Adrenal gland (tissue), 12 donors: Measurements from ENCODE around the gene B3GNT2. TPM values are rescaled to one million over a fixed set of nuclear protein-coding genes. Genes with fewer than 3 reads are reported as not detected.

Experiments
- DNase-seq, 7 donors: peaks; one replicate each; pipeline ENCODE4 v3.0.0-alpha.2; 2019 to 2020
- H3K27ac ChIP-seq, 5 donors: fragments of 200-600 bp; sonication (generic) in 4 of 5; 1 replicate in 3 of 5; 2 replicates in 2 of 5; pipeline versions ENCODE4 v1.5.1 to v1.8.0; 2016 to 2020; ENCODE audit warnings: mild to moderate bottlenecking in 1 of 5
- H3K27me3 ChIP-seq: fragments of 200-600 bp; 2 replicates; pipeline ENCODE4 v1.8.0; 2021
- H3K36me3 ChIP-seq, 2 donors: fragments of 200-600 bp; replicated peaks in 1 of 2; 1 replicate in 1 of 2; 2 replicates in 1 of 2; pipeline versions ENCODE4 v1.5.1 to v1.8.0; 2018 to 2022
- H3K4me1 ChIP-seq, 2 donors: fragments of 200-600 bp; replicated peaks in 1 of 2; 1 replicate in 1 of 2; 2 replicates in 1 of 2; pipeline versions ENCODE4 v1.5.1 to v1.8.0; 2018 to 2021
- H3K4me3 ChIP-seq, 4 donors: fragments of 200-600 bp; sonication (generic) in 3 of 4; one replicate each; pipeline ENCODE4 v1.5.1; 2016 to 2018
- H3K9me3 ChIP-seq, 3 donors: fragments of 200-600 bp; sonication (generic) in 1 of 3; replicated peaks in 1 of 3; 1 replicate in 2 of 3; 2 replicates in 1 of 3; pipeline versions ENCODE4 v1.5.1 to v1.8.0; 2016 to 2021
- CTCF ChIP-seq, 6 experiments: fragments of 450-650 bp in 4 of 6; fragments of 200-600 bp in 2 of 6; sonication (generic) in 1 of 6; IDR thresholded peaks; 1 replicate in 5 of 6; 2 replicates in 1 of 6; pipeline versions ENCODE4 v1.5.1 to v1.8.0; 2016 to 2021; ENCODE audit warnings: antibody characterized with exemption in 6 of 6, mild to moderate bottlenecking in 2 of 6, moderate library complexity in 1 of 6
- POLR2A ChIP-seq, 2 donors: fragments of 450-650 bp; IDR thresholded peaks; one replicate each; pipeline ENCODE4 v1.6.1; 2017; ENCODE audit warnings: antibody characterized with exemption in 2 of 2, mild to moderate bottlenecking in 2 of 2, moderate library complexity in 1 of 2
- WGBS, 4 donors: extraction: QIAGEN DNeasy Blood & Tissue Kit in 2 of 4; methylation state at CpG; one replicate each; pipeline versions ENCODE4 v1.1.5 to v1.1.7; 2013 to 2017; 5-methylcytosine and 5-hydroxymethylcytosine counted together
- intact Hi-C, 2 donors: fragments of 100-400 bp; cut with DNase I; formaldehyde crosslinking; loops; one replicate each; pipeline versions ENCODE4 v1.14.1 to v1.15.0; 2022 to 2023
- polyA plus RNA-seq, 3 donors: library from polyadenylated mRNA; stranded (reverse); fragments of 200-250 nt in 2 of 3; fragments of 350-450 nt in 1 of 3; fragmentation: Illumina TruSeq in 1 of 3; extraction: RNeasy Lipid Tissue Mini Kit (QIAGEN cat#74804) in 1 of 3; gene quantifications; one replicate each; pipeline ENCODE4 v1.2.3, GENCODE V29; 2013 to 2014
- total RNA-seq, 9 donors: library from RNA; depleted of rRNA in 4 of 9; stranded (reverse); fragments of >200 nt in 4 of 9; fragments of 120-200 nt in 1 of 9; fragmentation: NEBNext Ultra II Directional in 1 of 9; extraction: Animal tissue kit (Norgen Biotek cat#: 25700) in 1 of 9; gene quantifications; one replicate each; pipeline versions ENCODE4 v1.1.0 to v1.2.4, GENCODE V29; 2013 to 2023
- donor health status: healthy with polysubstance abuse.
- donor health status: Bipolar disorder and iron deficiency.
- donor health status: DM: yes; HTN: yes; CAD: no.
- donor health status: DM: no; HTN: no; CAD: no.
- donor health status: DM: no; HTN: no; CAD: no.
- donor health status: DM: yes; HTN: yes; CAD: no.

Gene B3GNT2
- total and polyA plus RNA-seq, 12 donors, result 7.1 to 40.0 (median 18.4) TPM

- no peak overlapping the region for H3K4me3 ChIP-seq
- no peak for DNase-seq
- intact Hi-C loops, result no loop called here
- H3K9me3 ChIP-seq, result no peaks in the 10 kb centered on the region
- H3K27ac ChIP-seq, result no peak overlapping the region
- no peak for TF ChIP-seq CTCF (IDR thresholded peaks at IDR 0.05)
- no peak for TF ChIP-seq POLR2A (IDR thresholded peaks at IDR 0.05)
- H3K36me3 ChIP-seq, result no peaks in the 10 kb centered on the region
- no peaks in the 10 kb centered on the region for H3K4me1 ChIP-seq
- no peaks in the 10 kb centered on the region for H3K27me3 ChIP-seq
- 70 to 75% (median 71%) methylated on average over 6 of the region's 6 CpGs for WGBS, 4 donors
Observed at GRCh38 chr2:62263076-62263715, 67.3 kb downstream of the B3GNT2 start.

GRCh38 chr2:62264186-62264585, 68.3 kb downstream of the B3GNT2 start:
- TF ChIP-seq CTCF (IDR thresholded peaks at IDR 0.05), result no peak
- no peak for TF ChIP-seq POLR2A (IDR thresholded peaks at IDR 0.05)
- Histone ChIP-seq H3K36me3 (no peaks in the 10 kb centered on the region), H3K27me3 (no peaks in the 10 kb centered on the region), H3K9me3 (no peaks in the 10 kb centered on the region), H3K27ac (no peak overlapping the region), H3K4me1 (no peaks in the 10 kb centered on the region), H3K4me3 (no peak overlapping the region)
- WGBS, 4 donors, result 52 to 87% (median 76%) methylated on average over 3 of the region's 3 CpGs
- intact Hi-C loops, result no loop called here
- no peak for DNase-seq

- TF ChIP-seq POLR2A (IDR thresholded peaks at IDR 0.05), result no peak
- TF ChIP-seq CTCF (IDR thresholded peaks at IDR 0.05), result no peak
- DNase-seq, result peak in 2 of 7 donors; percentile 7 to 26
- H3K9me3 ChIP-seq, result no peaks in the 10 kb centered on the region
- intact Hi-C loops, result no loop called here
- WGBS, 4 donors, result 68 to 78% (median 76%) methylated on average over 4 of the region's 4 CpGs
- no peaks in the 10 kb centered on the region for H3K27me3 ChIP-seq
- H3K27ac ChIP-seq, result no peak overlapping the region
- H3K36me3 ChIP-seq, result no peaks in the 10 kb centered on the region
- no peak overlapping the region for H3K4me3 ChIP-seq
- H3K4me1 ChIP-seq, result no peaks in the 10 kb centered on the region
Observed at GRCh38 chr2:62265106-62265505, 69.2 kb downstream of the B3GNT2 start.

- no peak overlapping the region for H3K4me3 ChIP-seq
- no peaks in the 10 kb centered on the region for H3K36me3 ChIP-seq
- WGBS, 4 donors, result 68 to 87% (median 76%) methylated on average over 7 of the region's 7 CpGs
- no peak for DNase-seq
- H3K27ac ChIP-seq, result no peak overlapping the region
- TF ChIP-seq CTCF (IDR thresholded peaks at IDR 0.05) (no peak), POLR2A (IDR thresholded peaks at IDR 0.05) (no peak)
- intact Hi-C loops, result no loop called here
- H3K9me3 ChIP-seq, result no peaks in the 10 kb centered on the region
- no peaks in the 10 kb centered on the region for H3K27me3 ChIP-seq
- H3K4me1 ChIP-seq, result no peaks in the 10 kb centered on the region
Observed at GRCh38 chr2:62266433-62267038, 70.6 kb downstream of the B3GNT2 start.
